ENCODE results near the gene RNASE9.

DNA sequence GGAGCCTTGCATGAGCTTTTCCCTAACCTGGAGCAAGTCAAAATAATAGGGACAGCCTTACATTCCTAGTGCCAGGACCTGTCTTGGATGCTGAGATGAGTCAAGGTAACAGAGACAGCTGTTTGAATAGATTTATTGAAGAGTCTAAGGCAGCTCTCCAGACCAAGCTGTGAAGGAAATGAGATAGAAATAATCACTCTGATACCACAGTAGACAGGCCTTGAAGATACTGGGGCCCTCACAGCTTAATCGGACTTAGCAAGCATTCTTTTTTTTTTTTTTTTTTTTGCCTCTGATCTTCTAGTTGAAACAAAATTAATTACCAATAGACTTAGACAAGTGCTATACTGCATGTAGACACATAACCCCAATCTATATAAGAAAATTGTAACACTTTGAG is 3.1 kb upstream of the RNASE9 start:
- TF ChIP-seq CTCF (IDR thresholded peaks at IDR 0.05) (no peak), POLR2A (IDR thresholded peaks at IDR 0.05) (no peak)

Measured in Peyer's patch (tissue), 4 donors.